GM19025 (cell line): ENCODE results near the gene LGALS9C.
"Not testable (repeated sequence)": the region's sequence is repeated elsewhere in the genome, so short reads cannot be mapped to it uniquely, and the experiment has no call there.

Experiments
- ATAC-seq: cut with Tn5 transposase; IDR thresholded peaks from one replicate; pipeline ENCODE4 v1.9.1; 2021; ENCODE audit warnings: mild to moderate bottlenecking, low read depth, moderate library complexity; ENCODE audit not compliant: unreplicated experiment

The LGALS9C gene

GRCh38 chr17:18527354-18527753, 50.8 kb downstream of the LGALS9C start:
- ATAC-seq, result not testable (repeated sequence)

- not testable (repeated sequence) for ATAC-seq
Measured at GRCh38 chr17:18528435-18528834, 51.8 kb downstream of the LGALS9C start.

DNA sequence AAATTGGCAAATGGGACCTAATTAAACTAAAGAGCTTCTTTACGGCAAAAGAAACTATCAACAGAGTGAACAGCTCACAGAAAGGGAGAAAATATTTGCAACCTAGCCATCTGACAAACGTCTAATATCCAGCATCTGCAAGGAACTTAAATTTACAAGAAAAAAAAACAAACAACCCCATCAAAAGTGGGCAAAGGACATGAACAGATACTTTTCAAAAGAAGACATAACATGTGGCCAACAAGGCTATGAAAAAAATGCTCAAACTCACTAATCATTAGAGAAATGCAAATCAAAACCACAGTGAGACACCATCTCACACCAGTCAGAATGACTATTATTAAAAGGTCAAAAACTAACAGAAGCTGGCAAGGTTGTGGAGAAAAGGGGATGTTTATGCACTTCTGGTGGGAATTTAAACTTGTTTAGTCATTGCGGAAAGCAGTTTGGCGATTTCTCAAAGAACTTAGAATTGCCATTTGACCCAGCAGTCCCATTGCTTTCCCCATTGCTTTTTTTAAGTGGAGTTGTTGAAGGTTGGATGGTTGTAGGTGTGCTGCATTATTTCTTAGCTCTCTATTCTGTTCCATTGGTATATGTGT, 52.4 kb downstream of the LGALS9C start:
- ATAC-seq, result not testable (repeated sequence)

- not testable (repeated sequence) for ATAC-seq
Measured at GRCh38 chr17:18530405-18530804, 53.8 kb downstream of the LGALS9C start.

- not testable (repeated sequence) for ATAC-seq
Measured at GRCh38 chr17:18542234-18542633, 65.6 kb downstream of the LGALS9C start.

DNA sequence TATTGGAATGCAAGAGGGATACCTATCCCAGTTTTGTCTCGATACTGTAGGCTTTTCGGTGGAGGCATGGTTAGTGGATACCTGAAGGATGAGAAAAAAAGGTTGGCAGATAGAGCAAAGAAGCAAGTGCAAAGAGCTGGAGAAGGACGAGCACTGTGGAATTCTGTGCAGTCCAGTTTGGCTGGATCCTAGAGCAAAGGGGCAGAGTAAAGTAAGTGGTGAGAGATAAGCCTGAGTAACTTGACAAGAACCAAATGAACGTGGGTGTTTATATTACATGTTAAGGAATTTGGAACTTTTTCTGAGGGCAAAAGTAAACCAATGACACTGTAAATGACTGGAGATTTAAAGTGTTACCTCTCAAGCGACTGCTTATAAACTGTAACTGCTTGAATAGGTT, 66.3 kb downstream of the LGALS9C start:
- ATAC-seq, result not testable (repeated sequence)
